CD4-positive, alpha-beta T cell treated with Interleukin-2 at 100 ng/mL for 4 hours (primary cell): ENCODE measurements around the gene RNF157.
A peak's percentile ranks its signal among the peaks of the same experiment; 100 is the strongest.

Experiments used
- DNase-seq: peaks from one replicate; pipeline ENCODE4 v3.0.0-alpha.2; 2020; ENCODE audit warnings: low spot score

The RNF157 gene

GRCh38 chr17:76139801-76140660 is 100.3 kb downstream of the RNF157 start:
- DNase-seq: peak; percentile 32

DNA sequence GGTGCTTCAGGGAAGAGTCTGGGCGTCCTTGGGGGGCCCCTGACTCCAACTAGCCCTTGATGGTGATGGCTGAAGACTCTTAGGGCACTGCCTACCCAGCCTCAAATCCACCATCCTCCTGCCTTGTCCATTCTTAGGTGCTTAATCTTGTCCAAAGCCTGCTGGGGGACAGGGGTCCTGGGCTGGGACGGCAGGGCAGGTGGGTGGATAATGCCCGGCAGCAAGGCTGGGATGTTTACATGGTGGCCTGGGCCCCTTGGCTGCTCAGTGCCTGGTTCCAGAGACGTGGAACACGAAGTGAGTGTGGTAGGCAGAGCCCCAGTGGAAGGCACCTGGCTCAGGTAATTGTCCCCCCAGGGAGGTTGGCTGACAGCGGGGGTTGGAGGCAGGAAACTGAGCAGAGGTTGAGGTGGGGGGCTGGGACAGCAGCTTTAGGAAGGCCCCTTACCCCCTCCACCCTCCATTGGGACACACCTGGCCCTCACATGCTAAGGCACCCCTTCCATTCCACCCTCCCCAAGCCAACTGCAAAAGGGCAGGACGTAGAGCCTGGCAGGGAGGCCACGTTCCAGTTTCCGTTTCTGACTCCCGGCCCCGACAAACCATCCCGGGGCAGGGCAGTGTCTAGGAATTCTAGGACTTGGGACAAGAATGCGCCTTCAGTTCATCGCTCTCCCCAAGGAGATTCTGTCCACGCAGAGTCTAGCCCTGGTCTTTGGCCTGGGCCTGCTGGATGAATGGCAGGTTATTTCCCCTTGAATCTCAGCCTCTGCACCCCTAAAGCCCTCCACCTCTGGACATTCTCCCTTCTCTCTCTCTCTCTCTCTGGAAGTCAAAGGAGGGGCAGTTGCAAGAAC is 101.2 kb downstream of the RNF157 start:
- no peak for DNase-seq

GRCh38 chr17:76138234-76138895 is 101.9 kb downstream of the RNF157 start:
- DNase-seq: no peak

DNA sequence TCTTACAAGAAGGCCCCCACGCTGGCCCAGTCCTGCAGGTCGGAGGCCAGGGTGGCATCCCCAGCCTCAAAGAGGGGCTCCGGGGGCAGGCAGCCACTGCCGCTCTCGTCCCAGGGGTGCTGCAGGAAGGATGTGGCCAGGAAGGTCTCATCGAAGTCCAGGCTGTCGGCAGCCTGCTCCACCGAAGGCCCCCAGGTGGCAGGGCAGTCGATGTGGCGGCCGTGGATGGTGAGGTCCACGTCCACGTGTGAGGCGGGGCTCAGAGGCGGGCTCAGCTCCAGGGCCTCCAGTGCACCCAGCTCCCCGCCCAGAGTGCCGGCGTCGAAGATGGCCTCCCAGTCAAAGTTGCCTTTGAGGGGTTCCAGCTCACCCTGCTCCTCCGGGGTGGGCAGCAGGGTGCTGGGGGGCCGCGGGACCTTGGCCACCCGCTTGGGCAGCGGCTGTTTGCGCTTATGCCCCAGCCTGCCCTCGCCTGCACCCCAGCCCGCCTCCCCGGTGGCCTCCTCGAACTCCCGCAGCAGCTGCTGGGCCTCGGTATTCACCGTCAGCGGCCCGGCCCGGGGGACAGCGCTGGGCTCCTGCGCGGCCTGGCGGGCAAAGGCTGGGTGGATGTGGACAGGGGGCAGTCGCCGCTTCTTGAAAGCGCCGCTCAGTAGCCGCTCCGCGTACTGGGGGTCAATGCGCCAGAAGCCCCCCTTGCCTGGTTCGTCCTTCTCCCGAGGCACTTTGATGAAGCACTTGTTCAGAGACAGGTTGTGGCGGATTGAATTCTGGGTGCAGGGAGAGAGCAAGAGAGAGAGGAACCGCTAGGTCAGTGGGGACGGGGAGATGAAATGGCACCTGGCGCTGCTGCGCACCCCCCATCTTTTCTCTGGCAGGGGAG is 102.7 kb downstream of the RNF157 start:
- DNase-seq: no peak

DNA sequence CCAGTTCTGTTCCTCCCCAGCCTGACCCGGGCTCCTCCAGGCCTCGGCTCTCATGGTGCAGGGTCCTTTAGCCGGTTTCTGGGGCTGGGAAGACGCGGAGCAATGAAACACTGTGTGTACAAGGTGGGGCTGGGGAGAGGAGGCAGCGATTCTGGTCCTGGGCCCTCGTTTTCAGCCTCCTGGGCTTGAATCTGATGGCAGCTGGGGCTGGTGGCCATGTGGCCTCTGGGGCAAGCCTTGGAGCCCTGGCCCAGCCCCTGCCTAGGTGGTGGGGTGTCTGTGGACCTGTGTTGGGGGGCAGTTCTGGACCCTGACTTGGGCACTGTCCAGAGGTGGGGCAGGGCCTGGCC is 103.3 kb downstream of the RNF157 start:
- no peak for DNase-seq

GRCh38 chr17:76136276-76137000 is 103.9 kb downstream of the RNF157 start:
- DNase-seq: no peak

DNA sequence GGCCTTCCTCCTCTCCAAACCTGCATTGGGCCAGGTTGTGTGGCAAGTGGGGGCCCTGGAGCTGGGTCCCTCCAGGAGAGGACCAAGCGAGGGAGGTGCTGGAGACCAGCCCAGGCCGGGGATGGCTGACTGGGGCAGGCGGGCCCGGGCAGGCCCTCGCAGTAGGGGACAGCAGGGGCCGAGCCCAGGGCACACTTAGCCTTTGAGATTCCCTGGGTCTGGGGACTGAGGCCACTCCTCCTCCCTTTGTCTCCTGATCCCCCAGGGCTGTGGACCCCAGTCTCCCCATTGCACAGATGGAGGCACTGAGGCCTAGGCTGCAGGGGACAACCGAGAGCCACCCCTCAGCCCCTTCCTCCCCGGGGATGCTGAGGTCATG is 104.5 kb downstream of the RNF157 start:
- DNase-seq: no peak

DNA sequence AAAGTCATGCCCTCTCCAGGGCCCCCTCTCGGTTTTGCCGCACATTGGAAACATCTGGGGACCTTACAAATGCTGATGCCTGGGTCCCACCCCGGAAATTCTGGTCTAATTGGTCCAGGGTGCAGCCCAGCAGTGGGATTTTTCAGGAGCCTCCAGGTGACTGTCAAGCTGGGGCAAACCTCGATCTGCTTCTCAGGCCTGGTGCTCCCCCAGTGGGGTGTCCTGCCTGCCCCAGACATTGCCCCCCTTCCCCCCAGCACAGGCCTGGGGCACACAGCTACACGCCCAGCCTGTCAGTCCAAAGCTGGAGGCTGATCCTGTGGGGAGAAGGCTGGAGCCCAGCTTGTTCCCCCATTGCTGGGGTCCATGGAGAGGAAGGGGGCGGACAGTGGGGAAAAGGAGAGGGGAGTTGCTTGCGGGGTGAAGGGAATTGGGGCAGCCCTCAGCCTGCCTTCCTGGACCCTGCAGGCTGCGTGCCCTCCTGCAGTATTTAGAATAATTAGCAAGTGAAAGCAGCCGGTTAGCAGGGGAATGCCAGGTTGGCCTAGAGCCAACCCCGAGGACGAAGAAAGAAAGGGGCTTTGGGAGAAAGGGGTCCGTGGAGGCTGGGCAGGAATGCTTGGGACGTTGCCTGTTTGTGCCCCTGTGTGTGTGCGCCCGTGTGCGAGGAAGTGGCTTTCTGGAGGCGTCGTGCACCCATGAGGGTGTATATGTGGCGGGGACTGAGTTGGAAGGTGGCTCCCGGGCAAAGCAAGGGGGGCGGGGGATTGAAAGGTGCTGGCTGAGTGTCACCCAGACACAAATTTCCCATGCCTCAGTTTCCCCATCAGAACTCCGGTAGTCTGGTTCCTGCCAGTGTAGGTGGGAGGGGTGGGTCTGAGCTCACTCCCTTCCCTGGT is 105.1 kb downstream of the RNF157 start:
- no peak for DNase-seq

DNA sequence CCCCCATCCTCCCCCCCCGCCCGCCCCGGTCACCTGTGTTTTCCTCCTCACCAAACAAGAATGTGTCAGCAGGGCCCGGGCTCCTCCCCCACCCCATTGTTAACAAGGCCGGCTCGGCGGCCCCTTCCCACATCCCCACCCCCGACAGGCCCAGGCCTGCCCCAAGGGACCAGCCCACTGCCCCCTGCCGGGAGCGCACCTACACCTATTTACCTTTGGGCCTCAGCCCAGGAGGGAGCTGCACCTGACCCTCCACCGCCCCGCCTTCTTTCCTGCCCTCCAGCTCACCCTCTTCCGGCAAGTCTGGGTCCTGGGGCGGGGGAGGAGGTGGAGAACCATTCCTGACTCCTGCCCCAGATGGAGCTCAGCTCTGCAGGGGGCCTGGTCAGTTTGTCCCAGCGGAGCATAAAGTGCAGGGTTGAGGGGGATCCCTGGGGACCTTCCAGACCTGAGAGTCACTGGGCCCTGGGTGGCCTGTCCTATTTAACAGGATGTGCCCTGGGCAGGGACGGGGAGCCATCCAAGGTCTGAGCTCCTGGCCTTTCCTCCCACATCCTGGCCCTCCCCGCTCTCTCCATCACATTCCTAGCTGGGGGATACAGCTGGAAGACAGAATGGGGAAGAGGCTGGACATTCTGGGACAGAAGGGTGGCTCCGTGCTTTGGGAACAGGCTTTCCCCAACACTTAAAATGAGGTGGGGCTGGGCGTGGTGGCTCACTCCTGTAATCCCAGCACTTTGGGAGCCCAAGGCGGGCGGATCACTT is 107.5 kb downstream of the RNF157 start:
- no peak for DNase-seq

GRCh38 chr17:76131692-76132573 is 108.4 kb downstream of the RNF157 start:
- no peak for DNase-seq

GRCh38 chr17:76131051-76131691 is 109.1 kb downstream of the RNF157 start:
- DNase-seq: no peak

DNA sequence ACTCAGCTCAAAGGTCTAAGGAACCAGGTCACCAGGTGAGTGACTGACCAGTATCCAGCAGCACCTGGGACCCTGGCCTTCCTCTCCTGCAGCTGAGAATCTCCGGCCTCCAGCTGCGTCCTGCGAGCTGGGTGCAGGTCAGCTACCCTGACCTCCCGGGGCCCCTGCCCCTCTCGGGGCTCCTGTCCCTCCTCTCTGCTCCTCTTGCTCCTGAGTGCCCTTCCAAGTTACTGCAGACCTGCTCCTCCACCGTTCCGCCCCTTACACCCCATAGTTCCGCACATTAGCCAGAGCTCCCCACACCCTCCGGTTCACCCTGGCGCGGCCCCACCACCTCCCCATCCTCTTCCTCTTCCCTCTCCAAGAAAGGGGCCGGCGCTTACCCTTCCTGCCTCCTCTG is 109.8 kb downstream of the RNF157 start:
- DNase-seq: no peak

- DNase-seq: no peak
Observed at GRCh38 chr17:76125922-76126321, 114.4 kb downstream of the RNF157 start.

DNA sequence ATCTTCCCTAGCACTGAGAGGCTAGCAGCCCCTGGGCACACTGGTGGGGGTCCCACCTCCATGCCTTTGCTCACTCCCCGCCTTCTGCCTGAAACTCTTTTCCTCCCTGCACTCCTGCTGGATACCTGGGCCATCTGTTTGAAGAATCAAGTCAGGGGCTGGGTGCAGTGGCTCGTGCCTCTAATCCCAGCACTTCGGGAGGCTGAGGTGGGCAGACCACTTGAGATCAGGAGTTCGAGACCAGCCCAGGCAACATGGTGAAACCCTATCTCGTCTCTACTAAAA is 115.0 kb downstream of the RNF157 start:
- DNase-seq: no peak

DNA sequence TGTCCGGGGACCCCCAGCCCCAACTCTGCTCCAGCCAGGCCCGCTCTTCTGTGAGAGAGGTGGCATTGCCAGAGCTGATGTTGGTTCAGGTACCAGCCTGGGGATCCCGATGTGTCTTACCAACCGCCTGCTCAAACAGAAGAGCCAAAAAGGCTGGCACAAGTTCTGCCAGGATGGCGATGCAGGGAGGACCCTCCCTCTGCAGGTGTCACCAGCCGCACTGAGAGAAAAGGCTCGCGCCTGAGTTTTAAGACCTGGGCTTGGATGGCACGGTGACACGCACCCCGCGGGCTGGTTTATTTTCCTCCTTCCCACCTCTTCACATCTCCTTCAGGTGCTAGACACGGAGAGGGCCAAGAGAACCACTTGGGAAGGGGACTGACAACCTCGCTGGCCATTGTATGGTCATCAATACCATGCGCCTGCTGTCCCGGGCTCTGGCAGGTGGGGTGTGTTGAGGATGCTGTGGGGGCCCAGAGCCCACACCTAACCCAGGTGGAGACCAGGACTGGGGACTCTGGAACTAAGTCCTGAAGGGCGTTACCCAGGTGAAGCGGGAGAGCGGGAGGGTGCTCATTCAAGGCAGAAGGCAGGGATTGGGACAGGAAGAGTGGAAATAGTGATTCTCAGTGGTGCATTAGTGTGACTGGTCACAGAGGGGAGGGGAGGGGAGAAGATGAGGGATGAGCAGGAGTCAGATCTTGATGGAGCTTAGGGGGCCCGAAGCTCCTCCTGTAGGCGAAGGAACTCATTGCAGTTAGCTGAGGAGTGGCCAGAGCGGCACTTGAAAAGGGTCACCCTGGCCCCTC is 115.5 kb downstream of the RNF157 start:
- no peak for DNase-seq

- DNase-seq: no peak
Observed at GRCh38 chr17:76123749-76124581, 116.3 kb downstream of the RNF157 start.
